Activated CD8-positive, alpha-beta T cell treated with anti-CD3 and anti-CD28 coated beads for 36 hours (primary cell): ENCODE data around the gene MIER3. TPM values are rescaled to one million over a fixed set of nuclear protein-coding genes. Genes with fewer than 3 reads are reported as not detected.
"Not testable (repeated sequence)": the region's sequence is repeated elsewhere in the genome, so short reads cannot be mapped to it uniquely, and the experiment has no call there.

ENCODE experiments used
- ATAC-seq: fragments of 200-7000 bp; cut with Tn5 transposase; one replicate; pipeline ENCODE4 v1.10.0; 2021; ENCODE audit warnings: mild to moderate bottlenecking, moderate library complexity
- CTCF ChIA-PET: fragments of 350-600 bp; sonication (Branson Sonifier 250); formaldehyde crosslinking; loops from one replicate; lab custom pipeline; 2021; ENCODE audit warnings: antibody characterized with exemption; lab: Charles Lee
- POLR2A ChIA-PET: fragments of 350-600 bp; sonication (Branson Sonifier 250); formaldehyde crosslinking; loops from one replicate; lab custom pipeline; 2021; ENCODE audit warnings: antibody characterized with exemption; lab: Charles Lee
- DNase-seq: peaks from one replicate; pipeline ENCODE4 v3.0.0-alpha.2; 2020
- H3K27ac Mint-ChIP-seq: one replicate; pipeline ENCODE4 v1.8.0; 2021; ENCODE audit warnings: mild to moderate bottlenecking, mixed read lengths
- H3K27me3 Mint-ChIP-seq: one replicate; pipeline ENCODE4 v1.8.0; 2021; ENCODE audit warnings: mixed read lengths
- H3K36me3 Mint-ChIP-seq: one replicate; pipeline ENCODE4 v1.8.0; 2021; ENCODE audit warnings: low read depth, mixed read lengths
- H3K4me1 Mint-ChIP-seq: one replicate; pipeline ENCODE4 v1.8.0; 2021; ENCODE audit warnings: low read depth, mixed read lengths
- H3K4me3 Mint-ChIP-seq: one replicate; pipeline ENCODE4 v1.8.0; 2021; ENCODE audit warnings: mild to moderate bottlenecking, moderate library complexity, mixed read lengths
- H3K9me3 Mint-ChIP-seq: one replicate; pipeline ENCODE4 v1.8.0; 2021; ENCODE audit warnings: mixed read lengths
- intact Hi-C: fragments of 100-400 bp; cut with micrococcal nuclease; formaldehyde crosslinking; loops from one replicate; pipeline ENCODE4 v1.10.0; 2022
- total RNA-seq, 2 experiments: library from RNA; stranded (reverse); gene quantifications; one replicate each; pipeline ENCODE4 v1.2.3, GENCODE V29; 2021
- TF ChIP-seq, protein P1 (sequence below): fragments of 200-600 bp; IDR thresholded peaks from one replicate; pipeline ENCODE4 v1.8.0; 2022; ENCODE audit warnings: antibody characterized with exemption, mild to moderate bottlenecking

MIER3 gene
- total RNA-seq, 2 experiments from 2014 or later, result 12.2 to 12.8 TPM

DNA sequence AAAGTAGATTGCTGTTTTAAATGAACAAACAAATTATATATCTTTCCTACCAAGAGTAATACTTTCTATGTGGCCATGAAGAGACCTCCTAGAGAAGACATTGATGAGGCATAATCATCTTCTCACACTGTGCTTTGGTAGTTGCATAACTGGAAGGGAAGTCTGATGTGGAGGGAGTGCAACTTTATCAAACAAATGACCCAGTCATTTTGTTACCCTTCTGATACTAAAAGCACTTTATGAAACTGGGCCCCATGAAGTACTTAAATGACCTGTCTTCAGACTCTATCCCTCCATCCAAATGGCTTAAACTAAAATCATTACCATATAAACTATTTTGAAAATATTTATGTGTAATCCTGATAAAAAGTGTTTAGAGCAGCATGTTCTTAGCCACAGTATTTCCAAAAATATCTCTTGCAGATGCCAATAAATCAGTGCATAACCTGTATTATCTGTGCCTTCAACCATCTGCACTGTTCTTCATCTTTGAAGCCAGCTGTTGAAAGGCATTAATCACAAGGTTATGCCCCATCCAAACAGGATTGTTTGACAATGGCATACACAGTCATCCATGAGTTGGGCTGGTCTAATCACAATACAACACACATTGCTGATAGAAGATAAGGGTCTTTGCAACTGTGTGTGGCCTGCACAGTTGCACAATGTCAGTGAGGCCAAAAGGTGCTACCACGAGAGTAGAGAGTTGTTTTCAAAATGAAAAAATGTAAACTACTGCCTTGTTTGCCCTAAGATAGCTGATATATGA lies 31.9 kb upstream of the MIER3 start:
- Mint-ChIP-seq H3K27ac (no peak overlapping the region), H3K9me3 (no peaks in the 10 kb centered on the region), H3K4me3 (no peak overlapping the region), H3K27me3 (no peaks in the 10 kb centered on the region), H3K4me1 (peaks cover 17% of the 10 kb centered on the region), H3K36me3 (no peaks in the 10 kb centered on the region)
- ATAC-seq (no peak), DNase-seq (no peak)
- TF ChIP-seq, protein P1, sequence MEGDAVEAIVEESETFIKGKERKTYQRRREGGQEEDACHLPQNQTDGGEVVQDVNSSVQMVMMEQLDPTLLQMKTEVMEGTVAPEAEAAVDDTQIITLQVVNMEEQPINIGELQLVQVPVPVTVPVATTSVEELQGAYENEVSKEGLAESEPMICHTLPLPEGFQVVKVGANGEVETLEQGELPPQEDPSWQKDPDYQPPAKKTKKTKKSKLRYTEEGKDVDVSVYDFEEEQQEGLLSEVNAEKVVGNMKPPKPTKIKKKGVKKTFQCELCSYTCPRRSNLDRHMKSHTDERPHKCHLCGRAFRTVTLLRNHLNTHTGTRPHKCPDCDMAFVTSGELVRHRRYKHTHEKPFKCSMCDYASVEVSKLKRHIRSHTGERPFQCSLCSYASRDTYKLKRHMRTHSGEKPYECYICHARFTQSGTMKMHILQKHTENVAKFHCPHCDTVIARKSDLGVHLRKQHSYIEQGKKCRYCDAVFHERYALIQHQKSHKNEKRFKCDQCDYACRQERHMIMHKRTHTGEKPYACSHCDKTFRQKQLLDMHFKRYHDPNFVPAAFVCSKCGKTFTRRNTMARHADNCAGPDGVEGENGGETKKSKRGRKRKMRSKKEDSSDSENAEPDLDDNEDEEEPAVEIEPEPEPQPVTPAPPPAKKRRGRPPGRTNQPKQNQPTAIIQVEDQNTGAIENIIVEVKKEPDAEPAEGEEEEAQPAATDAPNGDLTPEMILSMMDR, result no peak
- intact Hi-C loops, result no loop called here
- ChIA-PET POLR2A (interaction anchor here (0.5 kb wide), 1 partner anchor 126 kb away, joined by 3 read pairs; no protein-coding TSS in a partner anchor), CTCF (no interaction called here)

DNA sequence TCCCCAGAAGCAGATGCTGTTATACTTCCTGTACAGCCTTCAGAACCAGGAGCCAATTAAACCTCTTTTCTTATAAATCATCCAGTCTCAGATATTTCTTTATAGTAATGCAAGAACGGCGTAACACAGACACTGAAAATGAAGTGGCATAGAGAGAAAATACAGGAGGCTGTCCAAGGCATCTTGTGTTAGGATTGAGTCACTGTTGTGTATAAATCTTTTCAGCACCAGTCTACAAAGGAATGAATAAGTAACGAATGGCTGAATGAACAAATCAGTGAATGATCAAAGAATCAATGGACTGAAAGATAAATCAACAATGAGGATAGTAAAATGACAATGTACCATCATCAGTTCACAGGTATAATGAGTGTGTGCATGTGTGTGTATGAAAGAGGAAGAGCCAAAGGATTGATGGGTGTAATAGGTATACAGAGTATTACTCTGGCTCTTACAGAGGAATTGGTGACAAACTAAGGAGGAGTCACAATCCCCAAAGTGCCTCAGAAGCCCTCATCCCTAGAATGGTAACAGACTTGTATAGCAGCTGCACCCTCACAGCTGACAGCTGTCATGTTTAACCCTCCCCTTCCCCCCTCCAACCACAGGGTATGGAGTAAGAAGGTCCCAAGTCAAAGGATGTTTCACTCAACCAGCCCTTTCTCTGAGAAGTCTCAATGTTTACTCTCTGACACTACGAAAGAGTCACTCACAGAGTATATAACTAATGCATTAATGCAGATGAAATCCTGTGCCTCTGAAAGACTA lies 29.8 kb upstream of the MIER3 start:
- H3K27me3 Mint-ChIP-seq, result no peaks in the 10 kb centered on the region
- no peak for ATAC-seq
- ChIA-PET POLR2A (no interaction called here), CTCF (interaction anchor here (0.9 kb wide), 1 partner anchor 15 kb away, joined by 4 read pairs; no protein-coding TSS in a partner anchor)
- TF ChIP-seq, protein P1, result no peak
- no peak overlapping the region for H3K27ac Mint-ChIP-seq
- H3K4me3 Mint-ChIP-seq, result no peak overlapping the region
- H3K4me1 Mint-ChIP-seq, result peaks cover 17% of the 10 kb centered on the region
- H3K36me3 Mint-ChIP-seq, result no peaks in the 10 kb centered on the region
- DNase-seq, result no peak
- intact Hi-C loops, result no loop called here
- no peaks in the 10 kb centered on the region for H3K9me3 Mint-ChIP-seq

DNA sequence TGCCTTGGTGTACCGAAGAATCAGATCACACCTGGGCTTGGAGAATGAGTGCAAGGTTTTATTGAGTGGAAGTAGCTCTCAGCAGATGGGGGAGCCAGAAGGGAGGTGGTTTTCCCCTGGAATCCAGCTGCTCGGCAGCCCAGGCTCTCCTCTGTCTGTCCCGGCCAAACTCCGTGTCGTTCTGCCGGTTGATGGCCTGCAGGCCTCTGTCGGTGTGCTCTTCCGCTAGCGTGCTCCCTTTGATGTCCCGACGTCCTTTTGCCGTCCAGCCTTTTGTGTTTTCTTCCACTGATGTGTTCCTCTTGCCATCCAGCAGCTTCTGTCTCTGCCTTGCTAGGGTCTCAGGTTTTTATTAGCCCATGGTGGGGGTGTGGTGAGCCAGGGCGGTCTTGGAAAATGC lies 28.0 kb upstream of the MIER3 start:
- CTCF ChIA-PET, result no interaction called here
- peaks cover 12% of the 10 kb centered on the region for H3K4me1 Mint-ChIP-seq
- no peak overlapping the region for H3K27ac Mint-ChIP-seq
- POLR2A ChIA-PET, result interaction anchor here (1.0 kb wide), 1 partner anchor 11 kb away, joined by 3 read pairs; no protein-coding TSS in a partner anchor
- TF ChIP-seq, protein P1, result no peak
- no peaks in the 10 kb centered on the region for H3K9me3 Mint-ChIP-seq
- no peaks in the 10 kb centered on the region for H3K27me3 Mint-ChIP-seq
- DNase-seq, result no peak
- intact Hi-C loops, result no loop called here
- no peaks in the 10 kb centered on the region for H3K36me3 Mint-ChIP-seq
- no peak for ATAC-seq
- no peak overlapping the region for H3K4me3 Mint-ChIP-seq

DNA sequence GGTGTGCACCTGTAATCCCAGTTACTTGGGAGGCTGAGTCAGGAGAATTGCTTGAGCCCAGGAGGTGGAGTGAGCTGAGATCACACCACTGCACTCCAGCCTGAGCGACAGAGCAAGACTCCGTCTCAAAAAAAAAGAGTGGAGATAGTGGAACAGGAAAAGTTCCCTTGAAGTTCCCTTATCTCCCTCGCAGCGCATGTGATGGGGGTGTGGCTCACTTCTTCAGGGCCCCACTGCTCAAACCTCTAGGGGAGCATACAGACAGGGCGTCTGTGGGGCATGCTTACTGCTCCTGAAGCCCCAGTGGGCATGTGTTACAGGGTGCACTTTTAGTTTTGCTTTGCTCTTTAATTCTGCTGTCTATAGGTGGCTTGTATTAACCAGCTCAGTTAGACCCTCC lies 27.6 kb upstream of the MIER3 start:
- CTCF ChIA-PET, H3K9me3 Mint-ChIP-seq, ATAC-seq, H3K27ac Mint-ChIP-seq, H3K4me3 Mint-ChIP-seq, intact Hi-C loops, DNase-seq, H3K36me3 Mint-ChIP-seq, H3K27me3 Mint-ChIP-seq: not testable (repeated sequence)
- H3K4me1 Mint-ChIP-seq, result peaks cover 10% of the 10 kb centered on the region
- POLR2A ChIA-PET, result interaction anchor here (1.0 kb wide), 1 partner anchor 29 kb away, joined by 3 read pairs; no protein-coding TSS in a partner anchor

DNA sequence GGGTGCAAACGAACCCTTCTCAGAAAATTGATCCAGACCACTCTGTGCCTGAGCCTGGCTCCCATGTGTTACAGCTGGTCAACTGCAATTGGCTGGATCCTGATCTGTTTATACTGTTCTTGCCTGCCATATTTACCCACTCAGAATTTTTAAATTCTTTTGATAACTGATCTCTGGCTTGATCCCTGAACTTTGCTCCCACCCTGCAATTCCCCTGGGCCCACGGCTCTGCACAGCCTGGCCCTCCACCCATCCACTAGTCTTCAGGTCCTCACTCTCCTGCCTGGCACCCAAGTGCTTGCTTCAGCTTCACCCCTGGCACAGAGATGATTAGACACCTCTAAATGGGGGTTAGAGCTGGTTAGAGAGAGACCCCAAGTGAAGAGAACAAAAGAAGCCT lies 25.9 kb upstream of the MIER3 start:
- no peak overlapping the region for H3K4me3 Mint-ChIP-seq
- intact Hi-C loops, result no loop called here
- TF ChIP-seq, protein P1, result no peak
- ChIA-PET CTCF (no interaction called here), POLR2A (no interaction called here)
- H3K4me1 Mint-ChIP-seq, result no peaks in the 10 kb centered on the region
- H3K9me3 Mint-ChIP-seq, result no peaks in the 10 kb centered on the region
- ATAC-seq (no peak), DNase-seq (no peak)
- peaks cover 4% of the 10 kb centered on the region for H3K27me3 Mint-ChIP-seq
- no peaks in the 10 kb centered on the region for H3K36me3 Mint-ChIP-seq
- no peak overlapping the region for H3K27ac Mint-ChIP-seq
